Erythroblast (primary cell): ENCODE data around the gene CRYL1.

Source experiments
- GATA1 ChIP-seq: IDR thresholded peaks from 2 replicates; pipeline ENCODE4 v1.6.1; 2011; ENCODE audit warnings: low read depth, mild to moderate bottlenecking, control low read depth, low read length, moderate library complexity
- POLR2A ChIP-seq: IDR thresholded peaks from 2 replicates; pipeline ENCODE4 v1.6.1; 2011; ENCODE audit warnings: mild to moderate bottlenecking, low read length

- no peak for TF ChIP-seq POLR2A
- no peak for TF ChIP-seq GATA1
Observed at GRCh38 chr13:20424559-20424852, 101.2 kb downstream of the CRYL1 start.
